Posterior cingulate gyrus (tissue), 11 donors: ENCODE data around the gene LHFPL2.

Experiments
- DNase-seq, 10 donors: peaks; one replicate each; pipeline versions ENCODE4 v3.0.0 to v3.0.0-alpha.2; 2020 to 2021; ENCODE audit warnings: mixed read lengths in 3 of 10
- intact Hi-C: fragments of 100-400 bp; cut with DNase I; formaldehyde crosslinking; loops from one replicate; pipeline ENCODE4 v1.15.1; 2023

The LHFPL2 gene

GRCh38 chr5:78647351-78647818, 1.2 kb downstream of the LHFPL2 start:
- DNase-seq: no peak
- intact Hi-C loops: loop anchor here (10.0 kb wide), 1 partner anchor 103 kb away; no protein-coding TSS in a partner anchor

GRCh38 chr5:78644741-78645300, 3.8 kb downstream of the LHFPL2 start:
- DNase-seq: no peak
- intact Hi-C loops: loop anchor here (10.0 kb wide), 1 partner anchor 100 kb away; no protein-coding TSS in a partner anchor

GRCh38 chr5:78644129-78644528, 4.4 kb downstream of the LHFPL2 start:
- no peak for DNase-seq
- intact Hi-C loops: loop anchor here (10.0 kb wide), 1 partner anchor 99 kb away; no protein-coding TSS in a partner anchor

GRCh38 chr5:78642701-78643100, 5.9 kb downstream of the LHFPL2 start:
- intact Hi-C loops: loop anchor here (10.0 kb wide), 1 partner anchor 98 kb away; no protein-coding TSS in a partner anchor
- no peak for DNase-seq

- intact Hi-C loops: loop anchor here (10.0 kb wide), 1 partner anchor 96 kb away; no protein-coding TSS in a partner anchor
- DNase-seq: no peak
Measured at GRCh38 chr5:78640662-78641474, 7.7 kb downstream of the LHFPL2 start.

- intact Hi-C loops: loop anchor here (10.0 kb wide), 1 partner anchor 95 kb away; no protein-coding TSS in a partner anchor
- no peak for DNase-seq
Measured at GRCh38 chr5:78639791-78640190, 8.8 kb downstream of the LHFPL2 start.

- intact Hi-C loops: no loop called here
- no peak for DNase-seq
Measured at GRCh38 chr5:78638973-78639669, 9.5 kb downstream of the LHFPL2 start.

- peak in 2 of 10 donors; percentile 54 to 70 for DNase-seq
- intact Hi-C loops: no loop called here
Measured at GRCh38 chr5:78638423-78638822, 10.1 kb downstream of the LHFPL2 start.

- intact Hi-C loops: no loop called here
- no peak for DNase-seq
Measured at GRCh38 chr5:78637468-78637867, 11.1 kb downstream of the LHFPL2 start.

GRCh38 chr5:78636682-78637081, 11.9 kb downstream of the LHFPL2 start:
- intact Hi-C loops: no loop called here

GRCh38 chr5:78634634-78635033, 13.9 kb downstream of the LHFPL2 start:
- intact Hi-C loops: no loop called here

More at GRCh38 chr5:78636682-78637081, 11.9 kb downstream of the LHFPL2 start:
- no peak for DNase-seq

GRCh38 chr5:78634229-78634628, 14.3 kb downstream of the LHFPL2 start:
- intact Hi-C loops: no loop called here
- DNase-seq: no peak

More at GRCh38 chr5:78634634-78635033, 13.9 kb downstream of the LHFPL2 start:
- no peak for DNase-seq

GRCh38 chr5:78633700-78634099, 14.9 kb downstream of the LHFPL2 start:
- intact Hi-C loops: no loop called here
- no peak for DNase-seq

GRCh38 chr5:78632467-78632866, 16.1 kb downstream of the LHFPL2 start:
- DNase-seq: no peak
- intact Hi-C loops: no loop called here

- no peak for DNase-seq
- intact Hi-C loops: no loop called here
Measured at GRCh38 chr5:78631931-78632330, 16.6 kb downstream of the LHFPL2 start.

- no peak for DNase-seq
- intact Hi-C loops: no loop called here
Measured at GRCh38 chr5:78630047-78630446, 18.5 kb downstream of the LHFPL2 start.

GRCh38 chr5:78629624-78630023, 18.9 kb downstream of the LHFPL2 start:
- intact Hi-C loops: no loop called here
- no peak for DNase-seq

- no peak for DNase-seq
- intact Hi-C loops: no loop called here
Measured at GRCh38 chr5:78628270-78628992, 20.1 kb downstream of the LHFPL2 start.

- intact Hi-C loops: no loop called here
Measured at GRCh38 chr5:78627766-78628165, 20.8 kb downstream of the LHFPL2 start.

GRCh38 chr5:78627175-78627574, 21.4 kb downstream of the LHFPL2 start:
- DNase-seq: peak in 2 of 10 donors; percentile 21 to 26
- intact Hi-C loops: no loop called here

More at GRCh38 chr5:78627766-78628165, 20.8 kb downstream of the LHFPL2 start:
- no peak for DNase-seq
